ENCODE results near the gene KRTAP2-1.
"Not testable (repeated sequence)": the region's sequence is repeated elsewhere in the genome, so short reads cannot be mapped to it uniquely, and the experiment has no call there.

Gene KRTAP2-1

DNA sequence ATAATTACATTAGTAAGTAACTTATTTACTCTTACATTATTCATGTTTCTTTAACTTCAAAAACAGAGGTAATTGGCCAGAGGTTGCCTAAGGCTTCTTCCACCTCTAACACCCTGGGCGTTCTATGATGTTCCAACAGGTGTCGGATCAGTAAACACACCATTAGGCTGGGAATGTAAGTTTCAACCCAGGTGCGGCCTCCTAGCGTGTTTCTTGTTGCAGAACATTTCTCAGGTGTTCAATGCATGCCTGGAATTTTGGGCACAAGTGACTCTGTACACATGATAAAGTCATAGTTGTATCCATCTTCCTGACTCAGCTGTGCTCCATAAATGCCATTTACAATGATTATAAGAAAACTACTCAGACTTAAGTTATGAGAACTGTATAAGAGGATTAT is 6.9 kb upstream of the KRTAP2-1 start:
- DNase-seq (ENCODE audit: extremely low spot score), result no peak
- CTCF ChIA-PET, result no interaction called here
- POLR2A ChIA-PET, result no interaction called here
- TF ChIP-seq, protein P1, sequence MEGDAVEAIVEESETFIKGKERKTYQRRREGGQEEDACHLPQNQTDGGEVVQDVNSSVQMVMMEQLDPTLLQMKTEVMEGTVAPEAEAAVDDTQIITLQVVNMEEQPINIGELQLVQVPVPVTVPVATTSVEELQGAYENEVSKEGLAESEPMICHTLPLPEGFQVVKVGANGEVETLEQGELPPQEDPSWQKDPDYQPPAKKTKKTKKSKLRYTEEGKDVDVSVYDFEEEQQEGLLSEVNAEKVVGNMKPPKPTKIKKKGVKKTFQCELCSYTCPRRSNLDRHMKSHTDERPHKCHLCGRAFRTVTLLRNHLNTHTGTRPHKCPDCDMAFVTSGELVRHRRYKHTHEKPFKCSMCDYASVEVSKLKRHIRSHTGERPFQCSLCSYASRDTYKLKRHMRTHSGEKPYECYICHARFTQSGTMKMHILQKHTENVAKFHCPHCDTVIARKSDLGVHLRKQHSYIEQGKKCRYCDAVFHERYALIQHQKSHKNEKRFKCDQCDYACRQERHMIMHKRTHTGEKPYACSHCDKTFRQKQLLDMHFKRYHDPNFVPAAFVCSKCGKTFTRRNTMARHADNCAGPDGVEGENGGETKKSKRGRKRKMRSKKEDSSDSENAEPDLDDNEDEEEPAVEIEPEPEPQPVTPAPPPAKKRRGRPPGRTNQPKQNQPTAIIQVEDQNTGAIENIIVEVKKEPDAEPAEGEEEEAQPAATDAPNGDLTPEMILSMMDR (IDR thresholded peaks at IDR 0.05; ENCODE audit: control extremely low read depth, extremely low read depth, low read depth, missing control alignments), result no peak

DNA sequence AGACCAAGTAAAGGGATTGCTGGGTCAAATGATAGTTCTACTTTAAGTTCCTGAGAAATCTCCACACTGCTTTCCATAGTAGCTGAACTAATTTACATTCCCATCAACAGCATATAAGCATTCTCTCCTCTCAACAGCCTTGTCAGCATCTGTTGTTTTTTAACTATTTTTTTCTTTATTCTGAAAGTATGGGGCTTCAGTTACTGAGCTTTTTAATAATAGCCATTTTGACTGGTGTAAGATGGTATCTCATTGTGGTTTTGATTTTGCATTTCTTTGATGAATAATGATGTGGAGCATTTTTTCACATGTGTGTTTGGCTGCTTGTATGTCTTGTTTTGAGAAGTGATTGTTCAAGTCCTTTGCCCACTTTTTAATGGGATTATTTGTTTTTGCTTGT is 5.5 kb upstream of the KRTAP2-1 start:
- TF ChIP-seq, protein P1 (IDR thresholded peaks at IDR 0.05; ENCODE audit: control extremely low read depth, extremely low read depth, low read depth, missing control alignments), result no peak
- no peak for DNase-seq (ENCODE audit: extremely low spot score)
- POLR2A ChIA-PET, result no interaction called here
- CTCF ChIA-PET, result no interaction called here

DNA sequence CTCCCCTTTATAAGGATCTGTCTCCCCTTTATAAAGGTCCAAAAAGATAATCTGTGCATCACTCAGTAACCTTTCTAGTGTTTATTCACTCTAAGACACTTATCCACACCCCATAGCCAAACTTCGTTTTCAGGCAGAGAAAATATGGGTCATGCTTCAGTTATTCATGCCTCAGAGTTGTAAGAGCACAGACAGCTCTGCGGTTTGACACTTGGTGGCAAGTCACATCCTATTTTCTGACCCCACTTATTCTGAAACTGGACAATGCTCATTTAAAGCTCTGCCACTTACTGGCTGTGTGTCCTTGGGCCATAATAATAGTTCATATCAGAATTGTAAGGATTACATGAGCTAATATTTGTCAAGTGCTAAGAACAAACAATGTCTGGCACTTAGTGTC is 2.0 kb upstream of the KRTAP2-1 start:
- ChIA-PET POLR2A (no interaction called here), CTCF (interaction anchor here (1.4 kb wide), 1 partner anchor 22 kb away, joined by 3 read pairs; no protein-coding TSS in a partner anchor)
- TF ChIP-seq, protein P1 (IDR thresholded peaks at IDR 0.05; ENCODE audit: control extremely low read depth, extremely low read depth, low read depth, missing control alignments), result no peak
- peak; percentile 25 for DNase-seq (ENCODE audit: extremely low spot score)

DNA sequence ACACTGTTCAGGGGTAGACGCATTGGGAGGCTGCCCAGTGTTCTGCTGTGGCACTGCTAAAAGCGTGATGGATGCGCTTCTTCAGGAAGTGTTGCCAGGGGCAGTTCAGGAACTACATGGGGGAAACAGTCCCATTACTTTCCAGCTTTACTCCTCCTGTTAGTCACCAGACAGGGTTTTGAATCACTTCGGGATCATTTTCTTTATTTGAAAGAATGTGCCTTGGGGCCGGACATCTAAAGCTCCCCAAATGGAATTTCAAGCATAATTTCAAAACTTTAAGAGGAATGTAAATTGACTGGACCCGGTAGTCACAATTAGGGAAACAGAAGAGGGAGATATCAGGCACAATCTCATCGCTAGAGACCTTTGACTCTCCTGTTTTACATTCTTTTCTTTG is 1.3 kb upstream of the KRTAP2-1 start:
- TF ChIP-seq, protein P1 (IDR thresholded peaks at IDR 0.05; ENCODE audit: control extremely low read depth, extremely low read depth, low read depth, missing control alignments), result no peak
- no peak for DNase-seq (ENCODE audit: extremely low spot score)
- ChIA-PET POLR2A (no interaction called here), CTCF (interaction anchor here (1.4 kb wide), 2 partner anchors 22 to 23 kb away, joined by 3 read pairs; no protein-coding TSS in a partner anchor)

DNA sequence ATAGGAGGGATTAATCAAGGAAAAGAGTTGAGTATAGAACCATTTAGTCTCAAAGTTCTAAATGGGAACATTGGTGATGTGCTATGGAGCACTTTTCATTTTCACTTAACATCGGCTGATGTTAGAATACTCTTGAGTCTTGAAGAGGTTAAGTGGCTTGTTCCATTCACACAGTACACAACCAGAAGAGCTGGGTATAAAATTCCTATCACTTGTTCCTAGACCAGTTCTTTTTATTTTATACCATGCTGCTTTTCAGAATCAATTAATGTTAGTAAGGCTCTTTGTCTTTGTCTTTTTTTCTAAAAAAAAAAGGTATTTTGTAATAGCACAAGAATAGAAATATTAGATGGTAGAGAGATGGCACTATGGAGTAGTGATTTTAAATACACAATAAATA is 4.2 kb downstream of the KRTAP2-1 start:
- TF ChIP-seq, protein P1 (IDR thresholded peaks at IDR 0.05; ENCODE audit: control extremely low read depth, extremely low read depth, low read depth, missing control alignments), result no peak
- DNase-seq (ENCODE audit: extremely low spot score), result no peak
- ChIA-PET CTCF (no interaction called here), POLR2A (no interaction called here)

DNA sequence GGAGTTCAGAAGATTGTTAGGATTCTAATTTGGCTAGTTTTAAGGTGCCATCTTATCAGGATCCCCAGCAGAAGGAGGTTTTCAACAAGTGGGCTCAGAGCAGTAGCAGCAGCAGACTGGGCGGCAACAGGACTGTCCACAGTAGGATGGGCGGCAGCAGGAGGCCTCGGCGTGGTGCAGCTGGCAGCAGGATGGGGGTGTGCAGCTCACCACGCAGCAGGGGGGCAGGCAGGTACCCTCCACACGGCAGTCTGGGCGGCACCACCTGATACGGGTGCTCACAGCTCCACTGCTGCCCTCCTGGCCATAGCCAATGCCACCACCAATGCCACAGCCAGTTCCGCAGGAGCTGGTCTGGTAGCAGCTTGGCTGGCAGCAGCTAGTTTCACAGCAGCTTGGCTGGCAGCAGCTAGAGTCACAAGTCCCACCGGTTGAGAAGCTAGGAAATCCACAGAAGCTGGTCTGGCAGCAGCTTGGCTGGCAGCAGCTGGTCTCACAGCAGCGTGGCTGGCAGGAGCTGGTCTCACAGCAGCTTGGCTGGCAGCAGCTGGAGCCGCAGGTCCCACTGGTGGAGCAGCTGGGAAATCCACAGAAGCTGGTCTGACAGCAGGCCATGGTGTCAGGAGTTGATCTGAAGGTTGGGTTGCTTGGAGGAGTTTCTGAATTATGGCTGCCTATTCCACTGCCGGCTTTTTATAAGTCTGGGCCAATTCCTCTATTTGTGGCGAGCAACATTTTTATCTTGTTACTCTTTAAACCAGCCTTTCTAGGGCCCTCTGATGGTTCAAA is 6.1 kb downstream of the KRTAP2-1 start, which contains the start of gene KRTAP1-1:
Gene KRTAP1-1 (minus strand): TSS at position 668 of the 789 bp plus-strand sequence. CDS start 53 bp downstream, at position 615.
- DNase-seq (ENCODE audit: extremely low spot score); CTCF ChIA-PET; POLR2A ChIA-PET: not testable (repeated sequence)

DNA sequence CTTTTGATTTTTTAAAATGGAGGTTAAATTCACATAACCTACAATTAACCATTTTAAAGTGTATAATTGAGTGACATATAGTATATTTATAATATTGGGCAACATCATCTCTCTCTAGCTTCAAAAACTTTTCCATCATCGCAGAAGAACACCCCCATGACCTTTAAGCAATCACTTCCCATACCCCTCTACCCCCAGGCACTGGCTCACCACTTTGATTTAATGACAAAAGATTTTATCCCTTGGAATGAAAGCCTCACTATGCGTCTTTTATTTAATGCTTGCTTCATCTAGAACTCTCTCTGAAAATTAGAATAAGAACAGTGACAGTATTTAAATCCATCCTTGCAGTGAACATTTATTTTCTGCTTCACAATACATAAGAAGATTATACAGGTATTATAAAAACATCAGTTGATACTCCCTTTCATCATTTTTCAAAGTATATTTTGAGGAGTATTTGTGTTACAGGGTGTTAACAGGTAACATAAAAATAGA is 9.2 kb downstream of the KRTAP2-1 start:
- TF ChIP-seq, protein P1 (IDR thresholded peaks at IDR 0.05; ENCODE audit: control extremely low read depth, extremely low read depth, low read depth, missing control alignments), result no peak
- ChIA-PET CTCF (interaction anchor here (1.0 to 1.4 kb wide), 2 partner anchors 9 to 18 kb away, joined by 3 to 4 read pairs; no protein-coding TSS in a partner anchor), POLR2A (interaction anchor here (0.6 kb wide), 1 partner anchor 1794 kb away, joined by 3 read pairs; no protein-coding TSS in a partner anchor)
- no peak for DNase-seq (ENCODE audit: extremely low spot score)

DNA sequence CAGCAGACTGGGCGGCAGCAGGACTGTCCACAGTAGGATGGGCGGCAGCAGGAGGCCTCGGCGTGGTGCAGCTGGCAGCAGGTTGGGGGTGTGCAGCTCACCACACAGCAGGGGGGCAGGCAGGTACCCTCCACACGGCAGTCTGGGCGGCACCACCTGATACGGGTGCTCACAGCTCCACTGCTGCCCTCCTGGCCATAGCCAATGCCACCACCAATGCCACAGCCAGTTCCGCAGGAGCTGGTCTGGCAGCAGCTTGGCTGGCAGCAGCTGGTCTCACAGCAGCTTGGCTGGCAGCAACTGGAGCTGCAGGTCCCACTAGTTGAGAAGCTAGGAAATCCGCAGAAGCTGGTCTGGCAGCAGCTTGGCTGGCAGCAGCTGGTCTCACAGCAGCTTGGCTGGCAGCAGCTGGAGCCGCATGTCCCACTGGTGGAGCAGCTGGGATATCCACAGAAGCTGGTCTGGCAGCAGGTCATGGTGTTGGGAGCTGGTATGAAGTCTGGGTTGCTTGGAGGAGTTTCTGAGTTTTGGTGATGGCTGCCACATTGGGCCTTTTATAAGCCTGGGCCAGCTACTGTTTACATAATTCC is 12.7 kb downstream of the KRTAP2-1 start, which contains the start of gene KRTAP1-3:
Gene KRTAP1-3 (minus strand): TSS at position 529 of the 590 bp plus-strand sequence. CDS start 53 bp downstream, at position 476.
- POLR2A ChIA-PET; DNase-seq (ENCODE audit: extremely low spot score); CTCF ChIA-PET: not testable (repeated sequence)
